Stimulated activated CD4-positive, alpha-beta T cell treated with anti-CD3 and anti-CD28 coated beads, Interleukin-2, amount 100 ng/mL, for 48 hours (primary cell): ENCODE results near the gene ANKRD34A.

ENCODE experiments used
- DNase-seq, 2 donors: peaks; one replicate each; pipeline ENCODE4 v3.0.0-alpha.2; 2020

ANKRD34A gene

DNA sequence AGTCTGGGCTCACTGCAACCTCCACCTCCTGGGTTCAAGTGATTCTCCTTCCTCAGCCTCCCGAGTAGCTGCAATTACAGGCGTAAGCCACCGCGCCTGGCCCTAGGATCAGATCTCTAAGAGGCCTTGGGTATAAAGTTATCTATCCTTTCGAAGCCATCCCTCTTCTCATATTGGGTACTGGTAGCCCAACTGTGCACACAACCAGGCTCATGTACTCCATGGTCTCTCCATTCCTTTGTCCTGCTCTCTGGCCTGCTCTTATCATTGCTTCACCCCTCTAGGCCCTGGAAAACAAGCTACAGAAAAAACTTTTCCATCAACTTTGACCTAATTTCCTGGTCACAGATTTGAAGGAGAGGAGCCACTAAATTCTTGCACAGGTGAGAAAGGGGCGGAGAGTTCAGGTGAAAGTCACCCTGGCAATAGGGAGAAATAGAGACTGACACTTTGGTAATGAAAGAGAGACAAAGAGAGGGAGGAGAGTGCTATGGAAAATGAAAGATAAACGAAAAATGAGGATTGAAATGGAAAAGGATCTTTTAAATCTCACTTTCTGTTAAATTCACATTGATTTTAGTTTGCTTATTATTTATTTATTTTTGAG, 26.0 kb upstream of the ANKRD34A start:
- no peak for DNase-seq

- no peak for DNase-seq
Observed at GRCh38 chr1:145988773-145989172, 24.4 kb upstream of the ANKRD34A start.

DNA sequence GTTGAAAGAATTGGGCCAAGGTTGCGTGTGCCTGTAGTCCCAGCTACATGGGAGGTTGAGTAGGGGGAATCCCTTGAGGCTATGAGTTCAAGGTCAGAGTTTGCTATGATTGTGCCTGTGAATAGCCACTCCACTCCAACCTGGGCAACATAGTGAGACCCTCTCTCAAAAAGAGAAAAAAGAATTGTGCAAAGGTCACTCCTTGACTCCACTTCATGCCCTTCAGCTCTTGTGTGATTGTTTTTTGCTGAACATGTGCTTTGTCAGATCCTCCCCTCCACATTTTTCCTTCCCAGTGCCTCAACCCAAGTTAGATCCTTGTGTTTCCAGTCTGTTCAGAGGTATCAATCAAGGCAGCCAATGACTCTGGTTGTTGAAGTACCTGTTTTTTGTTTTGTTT, 23.6 kb upstream of the ANKRD34A start:
- DNase-seq = no peak

DNA sequence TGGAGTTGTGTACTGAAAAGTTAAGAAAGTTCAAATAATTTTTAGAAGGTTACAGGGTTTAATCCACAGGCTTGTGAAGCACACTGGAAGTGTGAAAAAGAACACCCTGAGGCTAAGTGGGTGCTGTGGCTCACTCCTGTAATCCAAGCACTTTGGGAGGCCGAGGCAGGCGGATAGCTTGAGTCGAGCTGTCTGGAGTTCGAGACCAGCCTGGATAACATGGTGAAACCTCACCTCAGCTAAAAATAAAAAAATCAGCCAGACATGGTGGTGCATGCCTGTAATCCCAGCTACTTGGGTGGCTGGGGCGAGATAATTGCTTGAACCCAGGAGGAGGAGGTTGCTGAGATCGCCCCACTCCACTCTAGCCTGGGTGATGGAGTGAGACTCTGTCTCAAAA, 22.2 kb upstream of the ANKRD34A start:
- no peak for DNase-seq

GRCh38 chr1:145985502-145986439, 21.4 kb upstream of the ANKRD34A start:
- DNase-seq = no peak

DNA sequence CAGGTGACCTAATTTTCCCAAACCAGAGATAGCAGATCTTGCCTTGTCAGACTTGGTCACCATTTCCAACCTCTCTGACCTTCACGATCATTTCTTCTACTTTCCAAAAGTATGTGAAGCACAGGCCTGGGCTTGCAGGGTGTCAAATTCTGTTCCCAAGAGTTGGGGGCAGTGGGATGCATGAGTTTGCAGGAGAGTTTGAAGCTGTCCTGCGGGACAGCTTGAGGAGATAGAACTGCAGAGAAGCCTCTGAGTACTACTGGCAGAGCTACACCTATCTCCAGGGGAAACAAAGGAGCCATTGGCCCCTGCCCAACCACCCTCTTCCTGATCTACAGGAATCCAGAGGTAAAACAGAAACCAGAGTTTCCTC, 20.7 kb upstream of the ANKRD34A start:
- no peak for DNase-seq

GRCh38 chr1:145983960-145984830, 19.8 kb upstream of the ANKRD34A start:
- no peak for DNase-seq

DNA sequence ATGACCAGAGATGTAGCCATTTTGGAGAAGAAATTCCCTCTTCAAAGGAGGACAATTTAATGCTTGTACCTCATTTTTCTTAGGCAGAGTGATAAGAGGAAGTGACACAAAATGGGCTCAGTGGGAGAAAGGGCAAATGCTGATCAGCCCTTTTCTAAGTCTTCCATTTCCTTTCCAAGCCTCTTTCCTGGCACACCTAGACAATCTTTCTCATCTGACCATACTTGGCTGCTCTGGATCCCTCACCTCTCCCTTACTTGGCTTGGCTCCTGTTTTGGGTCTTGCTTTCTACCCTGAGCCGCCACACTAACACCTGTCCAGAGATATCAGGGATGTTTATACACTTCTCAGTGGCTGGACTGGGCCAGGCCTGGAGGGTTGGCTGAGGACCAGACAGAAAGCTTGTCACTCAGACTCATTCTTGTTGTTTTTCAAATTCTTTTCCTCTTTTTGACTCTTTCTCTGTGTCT, 18.9 kb upstream of the ANKRD34A start:
- no peak for DNase-seq

DNA sequence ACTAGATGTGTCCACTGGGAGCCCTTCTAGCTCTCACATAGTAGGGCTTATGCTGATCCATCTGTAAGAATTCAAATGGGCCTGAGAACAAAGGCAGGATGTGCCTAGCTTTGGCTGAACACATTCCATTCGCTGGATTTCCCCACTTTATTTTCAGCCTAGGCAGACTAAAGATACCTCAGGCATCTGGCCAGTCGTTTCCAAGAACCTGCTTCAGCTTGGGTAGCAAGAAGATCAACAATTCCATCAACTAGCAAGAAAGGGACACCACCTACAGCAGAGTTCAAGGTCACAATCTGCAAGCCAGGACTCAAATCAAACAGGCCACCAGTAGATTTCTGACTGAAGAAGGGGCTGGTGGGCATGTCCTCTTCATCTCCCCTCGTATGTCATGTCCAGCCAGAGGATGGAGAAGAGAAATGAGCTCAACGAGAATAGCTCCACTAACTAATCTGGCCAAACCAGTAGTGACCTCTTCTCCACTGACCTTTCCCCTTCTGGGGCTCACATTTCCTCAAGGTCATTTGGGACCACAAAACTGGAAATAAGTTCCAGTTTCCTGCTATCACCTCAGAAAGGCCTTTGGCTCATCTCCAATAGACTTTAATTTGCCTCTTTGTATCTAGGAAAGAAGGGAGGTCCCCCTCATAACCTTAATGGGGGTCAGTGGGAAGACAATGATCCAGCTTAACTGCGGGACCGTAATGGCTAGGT, 17.8 kb upstream of the ANKRD34A start:
- DNase-seq = no peak

DNA sequence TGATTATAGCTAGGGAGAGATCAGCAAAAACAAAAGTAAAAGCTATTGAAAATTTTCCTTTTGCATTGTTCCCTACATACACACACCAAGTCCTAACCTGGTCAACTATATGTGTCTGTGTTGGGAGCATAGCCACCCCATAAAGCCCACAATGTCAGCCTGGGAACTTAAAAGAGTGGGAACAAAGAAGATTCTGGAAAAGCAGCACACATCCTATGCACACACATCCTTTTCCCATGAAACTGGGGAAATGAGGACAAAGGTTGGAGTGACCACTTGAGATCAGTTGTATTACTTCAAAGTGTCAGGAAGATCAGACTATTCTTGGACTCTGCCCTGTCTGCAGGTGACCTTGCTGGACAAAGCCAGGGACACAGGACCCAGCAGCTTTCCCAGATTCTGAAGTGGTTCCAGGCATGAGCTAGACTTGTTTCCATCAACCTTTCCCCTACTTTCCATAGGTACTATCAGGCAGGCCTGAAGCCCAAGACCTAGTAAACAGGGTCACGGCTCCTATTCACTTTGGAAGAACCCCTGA, 16.2 kb upstream of the ANKRD34A start:
- no peak for DNase-seq

DNA sequence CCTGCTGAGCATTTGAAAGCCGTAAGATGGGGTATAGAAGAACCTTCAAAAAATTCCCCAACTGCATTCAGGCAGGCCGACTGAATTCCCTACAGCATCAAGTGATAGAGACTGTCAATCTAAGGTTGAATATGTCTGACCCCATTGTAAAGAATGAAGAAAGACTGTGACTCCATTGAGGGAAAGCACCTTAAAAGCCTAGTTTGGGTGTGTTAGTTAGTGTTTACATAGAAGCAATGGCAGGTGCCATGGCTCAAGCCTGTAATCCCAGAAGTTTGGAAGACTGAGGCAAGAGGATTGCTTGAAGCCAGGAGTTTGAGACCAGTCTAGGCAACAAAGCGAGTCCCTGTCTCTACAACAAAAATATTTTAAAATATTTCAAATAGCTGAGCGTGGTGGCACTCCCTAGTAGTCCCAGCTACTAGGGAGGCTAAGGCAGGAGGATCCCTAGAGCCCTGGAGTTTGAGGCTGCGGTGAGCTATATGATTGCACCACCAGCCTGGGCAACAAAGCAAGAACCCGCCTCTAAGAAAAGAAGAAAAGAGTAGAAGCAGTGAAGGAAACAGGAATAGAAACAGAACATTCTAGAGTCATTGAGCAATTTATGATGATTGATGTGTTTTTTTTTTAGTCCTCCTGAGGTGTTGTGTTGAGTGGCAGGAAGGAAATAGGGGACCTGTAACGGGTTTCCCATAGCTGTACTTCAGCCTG, 15.5 kb upstream of the ANKRD34A start:
- no peak for DNase-seq

GRCh38 chr1:145978854-145979745, 14.7 kb upstream of the ANKRD34A start:
- peak; percentile 63 to 70 for DNase-seq

DNA sequence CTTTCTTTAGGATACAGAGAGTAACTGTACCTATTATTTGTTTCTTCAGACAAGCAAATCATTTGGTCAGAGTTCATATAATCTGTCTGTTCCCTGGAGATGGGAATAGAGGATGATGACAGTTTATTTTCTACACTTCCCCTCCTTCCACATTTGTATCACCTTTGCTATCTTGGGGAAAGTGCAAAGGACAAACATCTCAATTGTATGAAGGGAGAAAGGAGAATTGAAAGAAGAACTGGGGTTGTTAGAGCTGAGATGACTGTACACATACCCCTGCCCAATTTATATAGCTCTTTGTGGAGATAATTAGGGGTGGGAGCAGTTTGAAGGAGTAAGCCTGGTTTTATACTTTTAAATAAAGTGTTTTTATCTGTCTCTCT, 14.1 kb upstream of the ANKRD34A start:
- no peak for DNase-seq

DNA sequence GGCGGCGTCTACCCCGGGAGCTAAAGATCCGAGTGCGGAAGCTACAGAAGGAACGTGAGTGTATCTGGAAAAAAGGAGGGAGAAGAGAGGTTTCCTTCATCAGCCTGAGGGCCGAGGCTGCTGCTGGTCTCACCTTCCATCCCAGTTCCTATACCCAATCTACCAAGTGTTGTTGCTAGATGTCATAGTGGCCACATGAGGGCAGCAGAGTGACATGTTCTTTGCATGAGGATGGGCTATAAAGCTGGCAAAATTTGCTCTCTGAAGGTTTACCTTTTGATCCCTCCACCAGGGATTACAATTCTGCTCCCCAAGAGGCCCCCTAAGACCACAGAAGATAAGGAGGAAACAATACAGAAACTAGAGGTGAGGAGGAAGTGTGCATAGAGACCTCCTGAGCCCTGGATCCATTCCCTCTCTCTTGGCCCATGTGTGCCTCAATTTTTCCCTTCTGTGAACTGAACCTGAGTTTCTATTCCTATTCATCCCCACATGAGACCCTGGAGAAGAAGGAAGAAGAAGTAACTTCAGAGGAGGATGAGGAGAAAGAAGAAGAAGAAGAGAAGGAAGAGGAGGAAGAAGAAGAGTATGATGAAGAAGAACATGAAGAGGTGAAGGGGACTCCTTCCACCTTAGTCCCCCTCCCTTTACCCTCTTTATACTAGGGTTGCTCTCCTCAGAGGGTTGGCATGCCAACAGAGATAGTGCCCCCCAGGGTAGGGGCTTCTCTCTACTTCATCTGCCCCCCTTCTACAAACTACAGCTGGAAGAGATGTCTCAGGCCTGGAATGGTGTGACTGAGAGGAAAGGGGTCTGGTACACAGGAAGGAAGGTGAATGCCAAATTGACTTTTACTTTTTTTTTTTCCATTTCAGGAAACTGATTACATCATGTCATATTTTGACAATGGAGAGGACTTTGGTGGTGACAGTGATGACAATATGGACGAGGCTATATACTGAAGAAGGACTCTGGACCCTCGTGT, 13.4 kb upstream of the ANKRD34A start:
- peak in 1 of 2 donors; percentile 64 for DNase-seq

DNA sequence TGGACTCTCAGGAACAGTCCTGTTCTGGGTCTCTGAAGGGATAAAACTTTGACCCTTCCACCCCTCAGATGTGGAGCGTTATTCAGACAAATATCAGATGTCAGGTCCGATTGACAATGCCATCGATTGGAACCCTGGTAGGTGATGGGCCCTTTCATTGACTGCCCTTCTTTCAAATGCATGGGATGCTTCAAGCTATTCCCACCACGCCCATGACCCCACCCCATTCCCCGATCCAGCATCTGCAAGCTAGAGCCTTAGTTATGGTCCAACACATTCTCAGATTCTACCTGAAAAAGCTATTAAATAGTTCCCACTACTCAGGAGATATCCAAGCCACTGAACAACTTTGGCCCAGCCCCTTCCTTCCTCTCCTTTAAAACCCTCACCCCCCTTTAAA, 12.6 kb upstream of the ANKRD34A start:
- DNase-seq = no peak

DNA sequence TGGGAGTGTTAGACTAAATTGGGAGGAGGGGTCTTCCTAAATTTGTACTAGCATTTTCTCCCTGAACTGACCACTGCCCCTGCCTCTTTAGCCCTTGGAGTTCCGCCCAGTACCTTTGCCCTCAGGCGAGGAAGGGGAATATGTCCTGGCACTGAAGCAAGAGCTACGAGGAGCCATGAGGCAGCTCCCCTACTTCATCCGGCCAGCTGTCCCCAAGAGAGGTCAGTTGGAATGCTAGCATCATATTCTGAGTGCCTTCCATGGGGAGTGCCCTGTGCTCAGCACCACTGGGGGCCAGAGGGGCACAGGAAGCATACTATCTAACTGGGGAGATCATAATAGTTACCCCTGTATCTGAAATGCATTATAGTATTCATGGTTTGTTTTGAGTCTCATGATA, 10.8 kb upstream of the ANKRD34A start:
- DNase-seq = no peak

- DNase-seq = no peak
Observed at GRCh38 chr1:145974721-145975120, 10.3 kb upstream of the ANKRD34A start.

GRCh38 chr1:145972580-145972979, 8.2 kb upstream of the ANKRD34A start:
- no peak for DNase-seq

DNA sequence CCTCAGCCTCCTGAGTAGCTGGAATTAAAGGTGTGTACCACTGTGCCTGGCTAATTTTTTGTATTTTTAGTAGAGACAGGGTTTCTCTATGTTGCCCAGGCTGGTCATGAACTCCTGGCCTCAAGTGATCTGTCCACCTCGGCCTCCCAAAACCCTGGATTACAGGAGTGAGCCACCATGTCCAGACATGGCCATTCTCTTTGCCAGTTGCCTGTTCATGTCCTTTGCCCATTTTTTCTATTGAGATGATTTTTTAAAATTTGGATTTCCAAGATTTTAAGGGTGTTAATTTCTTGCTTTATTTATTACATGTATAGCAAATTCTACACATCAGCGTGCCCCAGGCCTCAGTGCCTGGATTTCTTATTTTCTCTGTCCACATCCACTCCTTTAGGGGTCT, 2.9 kb upstream of the ANKRD34A start:
- no peak for DNase-seq
